T-helper 22 cell (primary cell): Measurements from ENCODE around the gene GSG1L.

Experiments used
- DNase-seq: peaks from one replicate; pipeline ENCODE4 v3.0.0-alpha.2; 2020; ENCODE audit warnings: low read depth

The GSG1L gene

GRCh38 chr16:28062847-28063521 is 530 bp downstream of the GSG1L start:
- no peak for DNase-seq

GRCh38 chr16:28062261-28062846 is 1.2 kb downstream of the GSG1L start:
- DNase-seq: no peak

GRCh38 chr16:28061352-28062101 is 2.0 kb downstream of the GSG1L start:
- no peak for DNase-seq

GRCh38 chr16:28059841-28060575 is 3.5 kb downstream of the GSG1L start:
- no peak for DNase-seq

GRCh38 chr16:28058839-28059589 is 4.5 kb downstream of the GSG1L start:
- DNase-seq: no peak

- DNase-seq: no peak
These were observed 5.6 kb downstream of the GSG1L start for GRCh38 chr16:28057949-28058348.

- no peak for DNase-seq
These were observed 10.1 kb downstream of the GSG1L start for GRCh38 chr16:28053461-28053860.

- DNase-seq: no peak
These were observed 11.0 kb downstream of the GSG1L start for GRCh38 chr16:28052274-28053128.

GRCh38 chr16:28051486-28051885 is 12.0 kb downstream of the GSG1L start:
- no peak for DNase-seq

GRCh38 chr16:28042811-28043210 is 20.7 kb downstream of the GSG1L start:
- DNase-seq: no peak

GRCh38 chr16:28041615-28042014 is 21.9 kb downstream of the GSG1L start:
- DNase-seq: no peak

GRCh38 chr16:28040039-28040438 is 23.5 kb downstream of the GSG1L start:
- no peak for DNase-seq

- DNase-seq: no peak
These were observed 24.0 kb downstream of the GSG1L start for GRCh38 chr16:28039493-28039892.

GRCh38 chr16:28038409-28038808 is 25.1 kb downstream of the GSG1L start:
- no peak for DNase-seq

GRCh38 chr16:28035866-28036393 is 27.6 kb downstream of the GSG1L start:
- no peak for DNase-seq

- no peak for DNase-seq
These were observed 29.6 kb downstream of the GSG1L start for GRCh38 chr16:28033870-28034269.

GRCh38 chr16:28029387-28030002 is 34.0 kb downstream of the GSG1L start:
- DNase-seq: no peak

- DNase-seq: no peak
These were observed 36.5 kb downstream of the GSG1L start for GRCh38 chr16:28027055-28027454.

- DNase-seq: no peak
These were observed 37.9 kb downstream of the GSG1L start for GRCh38 chr16:28025631-28026030.

- no peak for DNase-seq
These were observed 44.3 kb downstream of the GSG1L start for GRCh38 chr16:28019218-28019617.
